Stomach (tissue), 9 donors: ENCODE results near the gene ZCCHC7. TPM values are rescaled to one million over a fixed set of nuclear protein-coding genes. Genes with fewer than 3 reads are reported as not detected.
"Not testable (repeated sequence)": the region's sequence is repeated elsewhere in the genome, so short reads cannot be mapped to it uniquely, and the experiment has no call there.

ENCODE experiments used
- DNase-seq, 2 donors: peaks; one replicate each; pipeline versions ENCODE4 v3.0.0 to v3.0.0-alpha.2; 2013 to 2019
- H3K27ac ChIP-seq, 5 donors: fragments of 200-600 bp in 4 of 5; sonication (generic) in 4 of 5; one replicate each; pipeline ENCODE4 v1.5.1; 2013 to 2019; ENCODE audit warnings: mild to moderate bottlenecking in 1 of 5, moderate library complexity in 1 of 5
- H3K27me3 ChIP-seq, 3 donors: fragments of 200-600 bp; sonication (generic); one replicate each; pipeline ENCODE4 v1.5.1; 2017 to 2019; ENCODE audit warnings: mixed run types in 1 of 3
- H3K36me3 ChIP-seq, 4 donors: fragments of 200-600 bp; sonication (generic); 1 replicate in 3 of 4; 2 replicates in 1 of 4; pipeline ENCODE4 v1.5.1; 2016 to 2019
- H3K4me1 ChIP-seq, 4 donors: fragments of 200-600 bp; sonication (generic); one replicate each; pipeline ENCODE4 v1.5.1; 2016 to 2019
- H3K4me3 ChIP-seq, 4 donors: fragments of 200-600 bp; sonication (generic) in 3 of 4; one replicate each; pipeline ENCODE4 v1.5.1; 2016 to 2019; ENCODE audit warnings: mild to moderate bottlenecking in 1 of 4
- H3K9me3 ChIP-seq, 4 donors: fragments of 200-600 bp; sonication (generic); one replicate each; pipeline ENCODE4 v1.5.1; 2016 to 2019
- CTCF ChIP-seq, 7 experiments: fragments of 450-650 bp in 4 of 7; fragments of 200-600 bp in 3 of 7; sonication (generic) in 3 of 7; IDR thresholded peaks; one replicate each; pipeline ENCODE4 v1.5.1; 2016 to 2019; ENCODE audit warnings: antibody characterized with exemption in 7 of 7, control low read depth in 2 of 7, mild to moderate bottlenecking in 1 of 7
- EP300 ChIP-seq: sonication (generic); formaldehyde crosslinking; IDR thresholded peaks from one replicate; pipeline ENCODE4 v1.6.1; 2017; ENCODE audit warnings: antibody characterized with exemption
- POLR2A ChIP-seq, 4 donors: fragments of 450-650 bp; IDR thresholded peaks; one replicate each; pipeline ENCODE4 v1.6.1; 2016; ENCODE audit warnings: antibody characterized with exemption in 4 of 4, control low read depth in 2 of 4, mild to moderate bottlenecking in 1 of 4, moderate library complexity in 1 of 4
- POLR2AphosphoS5 ChIP-seq, 3 donors: sonication (generic); formaldehyde crosslinking; IDR thresholded peaks; one replicate each; pipeline ENCODE4 v1.6.1; 2016; ENCODE audit warnings: antibody characterized with exemption in 3 of 3
- WGBS, 5 donors: extraction: QIAGEN DNeasy Blood & Tissue Kit in 3 of 5; methylation state at CpG; one replicate each; pipeline versions ENCODE4 v1.1.5 to v1.1.7; 2013 to 2018; 5-methylcytosine and 5-hydroxymethylcytosine counted together
- intact Hi-C: fragments of 100-400 bp; cut with DNase I; formaldehyde crosslinking; loops from one replicate; pipeline ENCODE4 v1.15.1; 2023; ENCODE audit warnings: low total_unique reads
- polyA plus RNA-seq, 3 donors: library from polyadenylated mRNA; stranded (reverse); fragments of 200-250 nt; gene quantifications; one replicate each; pipeline ENCODE4 v1.2.3, GENCODE V29; 2013
- total RNA-seq, 5 donors: library from RNA; depleted of rRNA; stranded (reverse); fragments of >200 nt; gene quantifications; one replicate each; pipeline versions ENCODE4 v1.1.0 to v1.2.3, GENCODE V29; 2014 to 2016
- donor health status: healthy with polysubstance abuse.
- donor health status: Bipolar disorder and iron deficiency.
- donor health status: healthy.

The ZCCHC7 gene
- total and polyA plus RNA-seq, 8 donors, result 7.9 to 67.1 (median 17.6) TPM

- WGBS, 5 donors, result 70 to 82% (median 75%) methylated on average over 5 to 8 of the region's 8 CpGs
Measured at GRCh38 chr9:37392272-37392671, 271.9 kb downstream of the ZCCHC7 start.

GRCh38 chr9:37395229-37395628 is 274.9 kb downstream of the ZCCHC7 start:
- no peak for TF ChIP-seq POLR2A (IDR thresholded peaks at IDR 0.05)
- no peak for TF ChIP-seq POLR2AphosphoS5 (IDR thresholded peaks at IDR 0.05)
- TF ChIP-seq EP300, result no peak
- no peak for TF ChIP-seq CTCF (IDR thresholded peaks at IDR 0.05)
- 54 to 63% (median 61%) methylated on average over 12 of the region's 12 CpGs for WGBS, 5 donors
- Histone ChIP-seq H3K9me3 (no peaks in the 10 kb centered on the region), H3K36me3 (no peaks in the 10 kb centered on the region), H3K4me1 (no peaks in the 10 kb centered on the region), H3K27me3 (no peaks in the 10 kb centered on the region), H3K27ac (no peak overlapping the region), H3K4me3 (no peak overlapping the region)
- intact Hi-C loops, result no loop called here
- no peak for DNase-seq

More at GRCh38 chr9:37392272-37392671, 271.9 kb downstream of the ZCCHC7 start:
- intact Hi-C loops, result no loop called here
- H3K27me3 ChIP-seq, result no peaks in the 10 kb centered on the region
- DNase-seq, result no peak
- H3K9me3 ChIP-seq, result no peaks in the 10 kb centered on the region
- H3K27ac ChIP-seq, result no peak overlapping the region
- no peaks in the 10 kb centered on the region for H3K36me3 ChIP-seq
- no peak for TF ChIP-seq CTCF (IDR thresholded peaks at IDR 0.05)
- no peak for TF ChIP-seq EP300
- TF ChIP-seq POLR2A (IDR thresholded peaks at IDR 0.05), result no peak
- TF ChIP-seq POLR2AphosphoS5 (IDR thresholded peaks at IDR 0.05), result no peak
- no peak overlapping the region for H3K4me3 ChIP-seq
- H3K4me1 ChIP-seq, result no peaks in the 10 kb centered on the region

DNA sequence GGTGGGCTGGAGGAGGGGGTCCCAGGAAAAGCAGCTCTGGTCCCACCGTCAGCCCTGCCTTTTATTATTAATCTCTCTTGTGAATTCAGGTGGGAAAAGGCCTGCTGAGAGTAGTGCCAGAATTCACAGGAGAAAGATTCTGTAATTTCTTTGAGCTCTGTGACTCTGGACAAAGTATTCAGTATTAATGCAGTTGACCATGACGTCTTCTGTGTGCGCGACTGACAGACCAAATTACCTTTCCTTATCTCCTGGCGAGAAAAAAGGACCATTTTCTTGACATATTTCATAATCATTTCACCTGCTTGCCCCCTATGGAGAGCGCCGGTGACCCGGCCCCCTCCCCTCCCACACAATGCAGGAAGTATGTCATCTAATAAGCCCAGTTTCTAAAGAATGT is 275.3 kb downstream of the ZCCHC7 start:
- Histone ChIP-seq H3K36me3 (no peaks in the 10 kb centered on the region), H3K4me1 (no peaks in the 10 kb centered on the region), H3K9me3 (no peaks in the 10 kb centered on the region), H3K27me3 (no peaks in the 10 kb centered on the region), H3K4me3 (no peak overlapping the region), H3K27ac (no peak overlapping the region)
- 64 to 71% (median 70%) methylated on average over 8 of the region's 8 CpGs for WGBS, 5 donors
- intact Hi-C loops, result no loop called here
- no peak for DNase-seq
- no peak for TF ChIP-seq POLR2AphosphoS5 (IDR thresholded peaks at IDR 0.05)
- no peak for TF ChIP-seq CTCF (IDR thresholded peaks at IDR 0.05)
- TF ChIP-seq POLR2A (IDR thresholded peaks at IDR 0.05), result no peak
- no peak for TF ChIP-seq EP300

DNA sequence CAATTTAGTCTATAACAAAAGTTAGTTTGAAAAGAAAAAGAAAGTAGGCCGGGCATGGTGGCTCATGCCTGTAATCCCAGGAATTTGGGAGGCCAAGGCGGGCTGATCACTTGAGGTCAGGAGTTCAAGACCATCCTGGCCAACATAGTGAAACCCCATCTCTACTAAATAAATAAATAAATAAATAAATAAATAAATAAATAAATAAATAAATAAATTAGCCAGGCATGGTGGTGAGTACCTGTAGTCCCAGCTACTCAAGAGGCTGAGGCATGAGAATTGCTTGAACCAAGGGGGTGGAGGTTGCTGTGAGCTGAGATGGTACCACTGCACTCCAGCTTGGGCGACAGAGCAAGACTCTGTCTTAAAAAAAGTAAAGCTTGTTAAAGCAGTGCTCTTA is 277.6 kb downstream of the ZCCHC7 start:
- H3K9me3 ChIP-seq, H3K4me3 ChIP-seq, H3K27me3 ChIP-seq, DNase-seq, H3K36me3 ChIP-seq, H3K4me1 ChIP-seq, H3K27ac ChIP-seq, intact Hi-C loops: not testable (repeated sequence)
- WGBS, 5 donors, result 93 to 96% (median 95%) methylated on average over 3 of the region's 3 CpGs

GRCh38 chr9:37398464-37399025 is 278.2 kb downstream of the ZCCHC7 start:
- no peak for DNase-seq
- Histone ChIP-seq H3K36me3 (no peaks in the 10 kb centered on the region), H3K4me3 (no peak overlapping the region), H3K27ac (no peak overlapping the region), H3K9me3 (no peaks in the 10 kb centered on the region), H3K27me3 (no peaks in the 10 kb centered on the region), H3K4me1 (no peaks in the 10 kb centered on the region)
- WGBS, 5 donors, result 72 to 80% (median 79%) methylated on average over 7 of the region's 7 CpGs
- intact Hi-C loops, result no loop called here
- no peak for TF ChIP-seq CTCF (IDR thresholded peaks at IDR 0.05)
- no peak for TF ChIP-seq POLR2A (IDR thresholded peaks at IDR 0.05)
- no peak for TF ChIP-seq EP300
- TF ChIP-seq POLR2AphosphoS5 (IDR thresholded peaks at IDR 0.05), result no peak
